ENCODE data around the gene CEMP1.
A peak's percentile ranks its signal among the peaks of the same experiment; 100 is the strongest.
"Not testable (repeated sequence)": the region's sequence is repeated elsewhere in the genome, so short reads cannot be mapped to it uniquely, and the experiment has no call there.

CEMP1 gene

GRCh38 chr16:2531371-2531695 is at the start of gene CEMP1:
Gene CEMP1, minus strand, starts transcription at chr16:2531408. Its CDS starts 335 bp downstream, at chr16:2531073.
- no peak for DNase-seq

- not testable (repeated sequence) for DNase-seq
Observed at GRCh38 chr16:2580818-2581217, 49.6 kb upstream of the CEMP1 start.

DNA sequence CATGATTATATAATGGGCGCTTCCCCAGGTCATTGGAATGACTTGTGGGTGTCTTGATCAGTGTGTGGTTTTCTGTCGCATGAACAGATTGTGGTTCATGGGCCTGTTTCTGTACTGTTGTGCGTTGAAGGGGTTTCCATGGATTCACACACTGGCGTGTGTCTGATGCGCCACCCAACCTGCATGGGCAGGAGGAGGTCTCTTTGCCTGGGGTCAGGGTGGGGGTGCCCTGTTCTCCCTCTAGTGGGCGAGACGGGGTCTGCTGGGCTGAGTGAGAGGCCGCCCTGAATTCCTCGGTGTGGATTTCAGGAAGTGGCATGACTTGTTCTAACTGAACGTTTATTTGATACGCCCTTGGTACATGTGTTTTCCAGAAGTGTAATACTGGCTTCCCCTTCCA is 48.9 kb upstream of the CEMP1 start:
- not testable (repeated sequence) for DNase-seq

- not testable (repeated sequence) for DNase-seq
Observed at GRCh38 chr16:2578905-2579304, 47.7 kb upstream of the CEMP1 start.

DNA sequence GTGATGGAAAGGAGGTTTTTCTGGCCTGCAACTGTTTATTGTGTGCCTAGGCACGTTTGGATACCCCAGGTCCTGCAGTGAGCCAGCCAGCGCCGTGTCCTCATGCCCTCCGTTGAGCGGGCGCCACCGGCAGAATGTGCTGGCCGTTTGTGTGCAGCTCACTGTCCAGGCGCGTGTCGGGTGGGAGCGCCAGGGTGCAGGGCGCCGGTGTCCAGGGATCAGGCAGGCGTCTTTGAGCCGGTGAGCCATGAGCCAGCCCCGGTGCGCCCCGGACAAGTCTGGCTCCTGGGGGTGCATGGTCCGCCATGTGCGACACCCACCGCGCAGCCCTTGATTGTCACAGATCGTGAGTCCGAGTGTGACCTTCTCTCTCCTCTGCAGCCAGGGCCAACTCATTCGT is 45.8 kb upstream of the CEMP1 start:
- DNase-seq = not testable (repeated sequence)

DNA sequence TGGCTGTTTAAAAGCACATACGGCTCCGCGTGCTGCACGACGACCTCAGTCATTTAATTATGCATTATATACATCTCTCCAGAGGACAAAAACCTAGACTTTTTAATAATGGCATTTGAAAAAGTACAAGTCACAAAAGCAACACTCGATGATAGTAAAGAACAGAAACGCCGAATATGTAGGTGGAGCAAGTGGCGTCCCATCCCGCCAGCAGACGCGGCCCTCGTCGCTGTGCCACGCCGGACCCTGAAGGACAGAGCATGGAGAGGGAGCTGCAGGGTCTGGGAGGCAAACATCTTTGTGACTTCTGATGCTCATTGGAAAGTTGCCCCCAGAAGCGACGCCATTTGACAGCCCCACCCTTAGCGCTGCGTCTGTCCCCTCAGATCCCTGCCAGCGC is 44.6 kb upstream of the CEMP1 start:
- DNase-seq = not testable (repeated sequence)

GRCh38 chr16:2572704-2573103 is 41.5 kb upstream of the CEMP1 start:
- not testable (repeated sequence) for DNase-seq

- DNase-seq = not testable (repeated sequence)
Observed at GRCh38 chr16:2568573-2568972, 37.4 kb upstream of the CEMP1 start.

DNA sequence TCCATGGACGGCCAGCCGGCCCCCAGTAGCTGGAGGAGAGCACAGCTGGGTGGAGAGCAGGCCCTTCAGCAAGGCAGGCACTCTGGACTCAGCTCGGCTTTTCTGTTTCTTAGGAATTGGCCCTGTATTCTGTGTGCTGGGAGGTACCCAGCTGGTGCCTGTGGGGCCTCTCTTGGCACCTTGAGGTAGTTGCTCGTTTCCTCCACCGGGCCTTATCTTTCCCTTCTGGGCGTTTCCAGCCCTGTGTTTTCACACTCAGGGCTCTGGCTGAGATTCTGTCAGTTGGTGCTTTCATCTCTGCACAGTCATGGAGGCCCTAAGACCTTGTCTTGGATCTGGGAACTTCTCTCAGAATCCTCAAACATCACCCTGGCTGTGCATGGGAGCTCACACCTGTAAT is 36.3 kb upstream of the CEMP1 start:
- not testable (repeated sequence) for DNase-seq

GRCh38 chr16:2560798-2561133 is 29.6 kb upstream of the CEMP1 start:
- not testable (repeated sequence) for DNase-seq

DNA sequence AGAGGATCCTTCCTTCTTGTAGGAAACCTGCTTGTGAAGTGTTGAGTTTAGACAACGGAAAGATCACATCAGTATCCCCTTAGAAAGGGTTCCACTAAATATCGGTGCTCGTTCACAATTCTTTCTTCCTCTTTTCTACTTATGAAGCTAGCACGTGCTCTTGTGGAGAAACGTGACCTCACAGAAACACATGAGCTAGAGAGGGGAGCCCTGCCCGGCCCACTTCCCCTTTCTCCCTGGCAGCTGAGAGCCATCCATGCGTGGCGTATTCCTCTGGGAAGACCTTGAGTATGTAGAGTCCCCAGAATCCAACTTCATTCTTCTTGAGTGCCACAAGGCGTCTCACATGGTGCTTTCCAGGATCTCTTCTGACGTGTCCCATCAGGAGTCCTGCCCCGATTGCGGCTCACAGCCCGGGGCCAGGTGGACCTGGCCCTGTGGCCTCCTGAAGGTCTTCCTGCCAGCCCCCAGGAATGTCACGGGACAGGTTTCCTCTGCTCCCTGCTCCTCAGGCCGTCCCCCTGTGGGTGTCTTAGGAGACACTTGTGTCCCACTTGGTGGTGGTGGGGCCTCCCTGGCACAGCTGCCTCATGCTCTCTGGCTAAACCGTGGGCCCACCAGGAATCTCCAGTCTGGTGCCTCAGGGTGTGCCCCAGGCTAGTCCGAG is 29.1 kb upstream of the CEMP1 start:
- not testable (repeated sequence) for DNase-seq

DNA sequence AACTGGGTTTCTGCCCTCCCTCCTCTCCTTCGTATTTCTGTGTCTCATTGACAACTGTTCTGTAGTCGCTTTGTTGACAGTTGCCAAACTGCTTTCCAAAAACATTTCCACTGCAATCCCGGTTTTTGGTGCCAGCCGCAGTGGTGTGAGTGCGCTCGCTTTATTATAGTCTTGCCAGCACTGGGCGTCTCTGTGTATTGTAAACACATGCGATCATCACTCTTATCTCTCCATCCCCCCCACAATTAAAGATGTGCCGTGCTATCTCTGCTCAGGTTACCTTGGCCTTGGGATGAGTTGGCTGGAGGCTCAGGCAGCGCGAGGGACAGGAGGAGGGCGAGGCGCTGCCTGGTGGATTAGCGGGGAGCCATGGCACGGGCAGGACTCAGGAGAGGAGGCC is 25.9 kb upstream of the CEMP1 start:
- not testable (repeated sequence) for DNase-seq

DNA sequence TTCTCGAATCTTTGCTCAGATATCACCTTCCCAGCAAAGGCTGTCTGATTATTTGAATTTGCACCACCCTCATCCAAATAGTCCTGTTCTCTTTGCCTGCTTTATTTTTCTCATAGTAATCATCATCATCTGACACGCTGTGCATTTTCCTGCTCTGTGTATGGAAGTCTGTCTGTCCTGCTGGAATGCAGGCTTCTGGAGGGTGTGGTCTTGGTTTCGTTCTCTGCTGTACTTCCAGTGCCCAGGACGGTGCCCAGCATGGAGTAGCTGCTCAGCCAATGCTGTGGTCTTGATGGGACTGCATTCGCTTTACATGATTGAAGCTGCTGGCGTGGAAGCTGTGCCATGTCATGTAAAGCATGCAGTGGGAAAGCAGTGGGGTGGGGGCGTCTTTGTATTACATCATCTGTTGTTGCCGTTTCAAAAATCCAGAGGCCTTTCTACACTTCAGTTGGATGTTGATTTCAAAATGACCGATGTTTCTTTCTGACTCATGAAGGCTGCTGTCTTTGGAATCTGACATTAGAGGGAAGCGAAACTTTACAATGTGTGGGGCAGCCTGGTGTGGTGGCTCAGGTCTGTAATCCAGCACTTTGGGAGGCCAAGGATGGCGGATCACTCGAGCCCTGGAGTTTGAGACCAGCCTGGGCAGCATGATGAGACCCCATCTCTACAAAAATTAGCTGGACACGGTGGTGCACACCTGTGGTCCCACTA is 23.7 kb upstream of the CEMP1 start:
- not testable (repeated sequence) for DNase-seq

DNA sequence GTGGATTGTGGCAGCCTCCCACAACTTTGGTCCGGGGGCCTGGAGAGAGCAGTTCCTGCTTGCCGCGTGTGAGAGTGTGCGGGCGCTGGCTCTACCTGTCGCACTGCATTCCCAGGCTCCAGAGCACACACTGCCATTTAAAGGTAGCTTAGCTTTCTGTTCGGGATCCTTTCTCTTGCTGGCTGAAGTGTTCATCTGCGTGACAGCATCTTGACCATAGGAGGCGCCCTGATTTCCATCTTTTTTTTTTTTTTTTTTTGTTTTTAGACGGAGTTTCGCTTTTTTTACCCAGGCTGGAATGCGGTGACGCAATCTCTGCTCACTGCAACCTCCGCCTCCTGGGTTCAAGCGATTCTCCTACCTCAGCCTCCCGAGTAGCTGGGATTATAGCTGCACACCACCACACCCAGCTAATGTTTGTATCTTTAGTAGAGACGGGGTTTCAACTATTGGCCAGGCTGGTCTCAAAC is 20.2 kb upstream of the CEMP1 start:
- not testable (repeated sequence) for DNase-seq

GRCh38 chr16:2550283-2550878 is 19.2 kb upstream of the CEMP1 start:
- not testable (repeated sequence) for DNase-seq

DNA sequence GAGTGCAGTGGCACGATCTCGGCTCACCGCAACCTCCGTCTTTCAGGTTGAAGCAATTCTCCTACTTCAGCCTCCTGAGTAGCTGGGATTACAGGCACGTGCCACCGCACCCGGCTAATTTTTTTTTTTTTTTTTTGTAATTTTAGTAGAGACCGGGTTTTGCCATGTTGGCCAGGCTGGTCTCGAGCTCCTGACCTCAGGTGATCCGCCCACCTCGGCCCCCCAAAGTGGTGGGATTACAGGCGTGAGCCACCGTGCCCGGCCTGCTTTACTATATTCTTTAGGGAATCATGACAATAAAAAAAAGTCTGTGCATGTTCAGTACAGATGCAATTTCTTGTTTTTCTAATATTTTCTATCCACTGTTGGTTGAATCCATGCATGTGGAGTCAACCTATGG is 12.6 kb upstream of the CEMP1 start:
- not testable (repeated sequence) for DNase-seq

DNA sequence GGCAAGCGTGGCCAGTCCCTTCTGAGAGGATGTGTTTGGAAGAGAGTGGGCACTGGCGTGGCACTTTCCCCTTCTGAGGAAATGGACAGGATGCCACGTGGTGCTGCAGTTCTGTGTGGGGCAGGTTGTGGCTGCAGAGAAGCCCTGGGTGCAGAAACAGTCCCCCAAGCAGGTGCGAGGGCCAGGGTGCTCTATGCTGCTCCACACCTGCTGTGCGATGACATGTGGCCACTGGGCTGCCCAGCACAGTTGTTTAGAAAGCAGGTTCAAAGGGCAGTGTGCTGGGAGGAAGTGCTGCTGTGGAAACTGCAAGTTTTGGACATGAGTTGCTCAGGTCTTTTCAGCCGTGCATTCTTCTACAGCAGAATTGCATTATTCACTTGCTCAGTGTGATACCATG is 10.2 kb upstream of the CEMP1 start:
- not testable (repeated sequence) for DNase-seq

DNA sequence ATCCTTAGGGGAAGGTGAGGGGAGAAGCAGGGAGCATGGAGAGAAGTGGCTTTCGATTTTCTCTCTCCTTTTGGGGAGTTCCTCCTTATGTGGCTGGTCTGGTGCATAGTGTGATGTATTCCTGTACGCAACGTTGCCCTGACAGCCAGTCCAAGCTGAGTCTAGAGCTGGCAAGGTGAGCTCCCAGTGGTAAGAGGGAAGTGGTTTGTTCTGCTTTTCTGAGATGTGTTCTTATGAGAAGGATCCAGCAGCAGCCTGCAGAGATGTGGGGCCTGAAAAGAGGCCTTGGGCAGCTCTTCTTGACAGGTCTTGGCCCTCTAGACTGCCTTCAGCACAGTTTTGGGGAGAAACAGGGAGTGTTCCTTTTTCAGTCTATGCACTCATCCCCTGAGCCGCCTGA is 9.7 kb upstream of the CEMP1 start:
- DNase-seq = not testable (repeated sequence)

DNA sequence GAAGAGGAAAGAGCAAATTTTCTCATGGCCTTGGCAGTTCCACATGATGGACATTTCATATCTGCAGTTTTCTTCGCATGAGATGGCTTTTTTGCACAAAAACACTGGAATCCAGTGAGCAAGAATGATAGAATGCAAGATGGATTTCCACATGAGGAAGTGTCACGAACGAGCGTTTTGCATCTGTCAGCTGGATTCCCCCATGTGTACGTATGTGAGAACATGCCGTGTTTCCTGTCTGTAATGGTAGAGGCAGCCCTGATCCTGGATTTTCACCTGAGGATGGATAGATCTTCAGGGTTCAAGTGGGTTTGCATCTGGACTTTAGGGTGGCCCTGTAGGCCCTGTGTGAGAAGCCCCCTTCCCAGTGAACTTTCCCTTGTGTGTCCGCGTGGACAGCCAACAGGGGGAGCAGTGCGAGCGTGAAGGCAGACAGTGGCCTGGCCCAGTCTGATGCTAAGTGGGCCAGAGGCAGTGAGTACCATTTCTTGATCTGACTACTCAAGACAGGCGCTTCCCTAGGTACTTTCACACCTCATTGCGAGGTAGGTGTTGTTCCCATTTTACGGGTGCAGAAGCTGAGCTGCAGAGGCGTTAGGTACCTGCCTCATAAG is 8.7 kb upstream of the CEMP1 start:
- DNase-seq = not testable (repeated sequence)

DNA sequence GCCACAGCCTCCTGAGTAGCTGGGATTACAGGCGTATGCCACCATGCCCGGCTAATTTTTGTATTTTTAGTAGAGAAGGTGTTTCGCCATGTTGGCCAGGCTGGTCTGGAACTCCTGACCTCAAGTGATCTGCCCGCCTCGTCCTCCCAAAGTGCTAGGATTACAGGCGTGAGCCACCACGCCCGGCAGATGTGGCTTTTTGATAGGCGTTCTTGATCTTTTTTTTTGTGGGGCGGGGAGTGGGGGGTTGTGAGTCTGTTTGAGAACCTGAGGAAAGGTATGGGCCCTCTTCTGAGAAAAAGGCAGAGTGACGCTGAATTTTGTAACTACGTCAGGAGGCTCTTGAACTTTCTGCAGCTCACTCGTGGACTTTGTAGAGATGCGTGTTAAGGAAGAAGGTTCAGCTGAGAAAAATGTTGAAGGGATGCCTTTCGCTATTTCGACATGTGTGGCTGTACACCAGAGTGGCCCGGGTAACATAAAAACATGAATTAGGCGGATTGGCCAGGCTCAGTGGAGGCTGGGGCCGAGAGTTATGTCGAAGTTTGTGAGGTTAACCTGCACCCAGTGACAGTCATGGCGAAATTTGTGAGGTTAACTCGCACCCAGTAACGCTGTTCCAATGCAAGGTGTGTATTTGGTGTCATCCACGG is 8.1 kb upstream of the CEMP1 start:
- not testable (repeated sequence) for DNase-seq

DNA sequence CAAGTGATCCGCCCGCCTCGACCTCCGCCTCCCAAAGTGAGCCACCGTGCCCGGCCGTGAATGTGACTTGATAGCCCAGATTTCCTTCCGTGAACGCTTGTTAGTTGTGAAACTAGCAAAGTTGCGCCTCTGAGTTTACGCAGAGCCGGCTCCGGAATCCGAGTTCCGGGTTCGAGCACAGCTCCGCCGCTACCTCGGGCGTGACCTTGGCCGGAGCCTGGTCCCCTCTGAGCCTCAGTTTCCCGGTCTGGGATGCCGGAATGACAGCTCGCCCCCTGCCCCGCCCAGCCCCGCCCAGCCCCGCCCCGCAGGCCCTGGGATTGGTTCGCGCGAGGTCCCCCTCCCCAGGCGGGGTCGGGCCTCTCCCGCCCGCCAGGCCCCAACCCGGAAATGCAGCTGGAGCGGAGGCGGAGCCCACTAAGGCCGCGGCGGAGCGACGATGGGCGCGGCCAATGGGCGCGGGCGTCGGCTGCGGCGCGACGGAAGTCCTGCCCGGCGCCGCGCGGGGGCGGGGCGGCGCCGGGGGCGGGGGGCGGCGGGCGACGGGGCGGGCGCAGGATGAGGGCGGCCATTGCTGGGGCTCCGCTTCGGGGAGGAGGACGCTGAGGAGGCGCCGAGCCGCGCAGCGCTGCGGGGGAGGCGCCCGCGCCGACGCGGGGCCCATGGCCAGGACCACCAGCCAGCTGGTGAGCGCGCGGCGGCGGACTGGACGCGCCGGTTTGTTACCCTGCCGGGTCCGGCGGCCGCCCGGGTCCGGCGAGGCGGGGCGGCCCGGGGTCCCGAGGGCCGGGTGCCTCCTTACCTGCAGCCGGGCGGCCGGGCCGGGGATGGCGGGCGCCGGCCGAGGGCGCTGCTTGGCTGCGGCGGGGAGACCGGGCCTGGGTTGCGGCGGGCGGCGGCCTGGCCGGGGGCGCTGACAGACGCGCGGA is 6.5 kb upstream of the CEMP1 start, which contains the start of gene PDPK1:
TSS of gene PDPK1 (plus strand) at position 571 of the 929 bp plus-strand sequence. CDS start at position 663, 92 bp downstream.
- DNase-seq = peak; percentile 65

- DNase-seq = no peak
Observed at GRCh38 chr16:2535625-2536013, 4.4 kb upstream of the CEMP1 start.
